GM21825 (cell line): Measurements from ENCODE around the gene PDE4B.
"Not testable (repeated sequence)": the region's sequence is repeated elsewhere in the genome, so short reads cannot be mapped to it uniquely, and the experiment has no call there.

ENCODE experiments used
- ATAC-seq: cut with Tn5 transposase; IDR thresholded peaks from one replicate; pipeline ENCODE4 v1.9.1; 2021; ENCODE audit warnings: mild to moderate bottlenecking, moderate library complexity; ENCODE audit not compliant: unreplicated experiment

The PDE4B gene

DNA sequence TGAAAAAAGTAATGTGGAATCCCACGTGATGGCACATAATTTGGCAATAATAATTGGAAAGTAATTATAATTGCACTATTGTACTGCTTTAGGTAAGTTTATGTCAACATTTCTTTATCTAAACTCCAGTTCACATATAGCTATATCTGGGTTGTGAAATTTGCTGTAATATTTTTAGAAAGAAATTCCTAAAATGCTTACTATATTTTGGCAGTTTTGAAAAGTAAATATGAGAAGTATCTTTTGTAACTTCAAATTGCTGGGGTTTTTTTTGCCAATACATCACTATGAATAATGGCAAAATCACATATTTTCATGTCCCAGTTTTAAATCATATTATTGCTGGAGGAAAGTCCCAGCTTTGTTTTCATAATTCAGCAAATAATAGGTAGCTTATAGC, 197.5 kb downstream of the PDE4B start:
- ATAC-seq = no peak

DNA sequence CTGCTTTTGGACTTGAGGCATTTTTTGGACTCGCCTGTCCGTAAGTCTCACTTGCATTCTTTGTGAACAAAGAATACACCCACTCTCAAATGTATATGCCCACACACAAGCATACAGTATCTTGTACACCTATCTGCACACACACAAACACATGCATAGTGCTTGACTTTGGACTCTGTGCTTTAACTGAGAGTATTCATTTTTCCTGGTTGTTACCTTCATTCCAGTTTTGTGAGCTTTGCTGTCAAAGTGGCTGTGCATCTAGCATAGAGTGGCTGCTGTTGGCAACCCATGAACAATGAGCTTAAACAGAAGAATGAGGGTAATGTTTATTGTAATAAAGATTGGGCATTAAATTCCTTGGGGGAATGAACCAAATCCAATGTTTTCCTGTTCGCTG, 199.0 kb downstream of the PDE4B start:
- ATAC-seq = no peak

DNA sequence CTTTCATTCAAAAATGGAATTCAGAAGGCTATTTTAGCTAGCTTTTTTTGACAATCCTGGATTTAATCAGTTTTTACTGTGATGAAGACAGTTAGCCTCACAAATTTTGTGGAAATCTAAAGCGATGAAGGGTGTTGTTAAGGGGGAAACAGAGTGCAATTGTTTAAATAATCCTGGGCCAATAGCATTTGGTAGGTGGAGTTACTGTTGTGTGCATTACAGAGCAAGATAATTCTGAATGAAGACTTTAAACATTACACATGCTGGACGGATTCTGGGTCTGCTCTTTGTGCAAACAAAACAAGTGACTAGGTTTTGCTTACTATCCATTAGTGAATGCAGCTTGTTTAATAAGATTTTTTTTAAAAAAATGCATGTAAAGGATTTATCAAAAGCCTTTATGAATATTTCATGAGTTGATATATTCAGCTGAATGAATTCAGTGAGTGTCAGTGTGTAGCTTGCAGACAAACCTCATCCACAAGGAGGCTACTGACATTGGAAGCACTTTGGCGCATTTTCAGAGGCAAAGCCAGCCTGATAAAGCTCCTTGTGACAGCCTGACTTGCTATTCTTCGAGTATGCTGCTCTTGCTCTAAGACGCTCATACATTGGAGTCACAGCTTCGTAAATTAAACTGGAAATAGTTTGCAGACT, 199.6 kb downstream of the PDE4B start:
- no peak for ATAC-seq

DNA sequence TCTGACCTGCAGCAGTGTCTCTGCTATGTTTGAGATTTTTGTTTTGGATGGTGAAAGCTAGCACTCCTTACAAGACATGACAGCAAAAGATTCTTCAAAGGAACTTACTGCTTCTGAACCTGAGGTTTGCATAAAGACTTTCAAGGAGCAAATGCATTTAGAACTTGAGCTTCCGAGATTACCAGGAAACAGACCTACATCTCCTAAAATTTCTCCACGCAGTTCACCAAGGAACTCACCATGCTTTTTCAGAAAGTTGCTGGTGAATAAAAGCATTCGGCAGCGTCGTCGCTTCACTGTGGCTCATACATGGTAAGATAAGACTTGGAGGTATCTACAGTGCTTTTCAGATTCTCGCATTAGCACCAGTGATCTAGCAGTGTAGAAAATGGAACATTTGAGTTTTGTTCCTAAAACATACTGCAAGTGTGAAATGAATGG, 200.2 kb downstream of the PDE4B start:
- ATAC-seq = no peak

- ATAC-seq = no peak
These were observed 201.5 kb downstream of the PDE4B start for GRCh38 chr1:65994223-65994622.

GRCh38 chr1:65995336-65995735, 202.6 kb downstream of the PDE4B start:
- ATAC-seq = no peak

DNA sequence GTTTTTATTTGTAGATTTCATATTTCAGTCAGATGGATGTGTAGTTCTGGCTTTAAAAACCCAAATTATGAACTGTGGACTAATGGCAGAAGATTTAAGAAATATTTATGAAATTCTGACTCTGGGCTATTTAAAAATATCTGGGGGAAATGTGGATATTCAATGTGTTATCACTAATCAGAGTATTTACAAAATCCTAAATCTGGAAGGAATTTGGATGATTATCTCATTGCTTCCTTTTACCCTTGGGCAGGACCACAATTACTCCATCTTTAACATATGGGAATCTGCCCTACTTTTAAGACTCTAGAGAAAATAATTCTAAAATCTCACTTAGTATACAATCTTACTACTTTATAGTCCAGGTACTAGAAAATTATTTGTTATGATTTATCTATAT, 203.2 kb downstream of the PDE4B start:
- ATAC-seq = no peak

GRCh38 chr1:65997693-65998092, 205.0 kb downstream of the PDE4B start:
- no peak for ATAC-seq

DNA sequence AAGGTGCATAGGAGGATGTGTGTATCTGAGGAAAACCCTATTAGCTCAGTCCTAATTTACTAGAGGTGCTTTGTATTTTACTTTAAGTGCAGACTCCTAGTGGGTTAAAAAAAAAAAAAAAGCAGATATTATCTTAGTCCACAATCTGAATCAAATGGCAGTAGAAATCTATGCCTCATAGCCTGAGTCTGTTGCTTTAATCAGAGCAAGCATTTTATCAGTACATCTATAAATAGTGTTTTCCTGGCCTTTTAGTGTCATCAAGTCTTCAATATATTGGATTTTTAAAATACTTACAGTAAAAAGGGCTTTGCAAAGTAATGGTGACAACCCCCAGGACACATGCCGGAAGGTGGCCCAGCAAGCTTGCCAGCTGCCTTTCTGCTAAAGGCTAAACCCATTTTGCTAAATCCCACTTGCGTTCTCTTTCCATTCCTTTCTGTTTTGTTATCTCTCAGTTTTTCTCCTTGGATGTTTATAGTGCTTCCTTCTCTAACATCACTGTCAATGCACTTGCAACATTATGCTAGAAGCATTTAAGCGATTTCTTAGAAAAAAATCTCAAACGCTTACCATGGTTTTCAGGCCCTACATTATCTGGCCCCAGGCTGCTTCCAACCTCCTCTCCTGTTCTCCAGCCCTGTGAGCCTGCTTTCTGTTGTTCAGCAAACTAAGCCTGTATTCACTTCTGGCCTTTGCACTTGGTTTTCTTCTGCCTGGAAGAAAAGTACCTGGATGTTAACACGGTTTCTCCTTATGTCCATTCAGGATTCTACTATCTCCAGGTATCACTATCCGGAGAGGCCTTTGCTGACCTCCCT, 206.3 kb downstream of the PDE4B start:
- no peak for ATAC-seq

DNA sequence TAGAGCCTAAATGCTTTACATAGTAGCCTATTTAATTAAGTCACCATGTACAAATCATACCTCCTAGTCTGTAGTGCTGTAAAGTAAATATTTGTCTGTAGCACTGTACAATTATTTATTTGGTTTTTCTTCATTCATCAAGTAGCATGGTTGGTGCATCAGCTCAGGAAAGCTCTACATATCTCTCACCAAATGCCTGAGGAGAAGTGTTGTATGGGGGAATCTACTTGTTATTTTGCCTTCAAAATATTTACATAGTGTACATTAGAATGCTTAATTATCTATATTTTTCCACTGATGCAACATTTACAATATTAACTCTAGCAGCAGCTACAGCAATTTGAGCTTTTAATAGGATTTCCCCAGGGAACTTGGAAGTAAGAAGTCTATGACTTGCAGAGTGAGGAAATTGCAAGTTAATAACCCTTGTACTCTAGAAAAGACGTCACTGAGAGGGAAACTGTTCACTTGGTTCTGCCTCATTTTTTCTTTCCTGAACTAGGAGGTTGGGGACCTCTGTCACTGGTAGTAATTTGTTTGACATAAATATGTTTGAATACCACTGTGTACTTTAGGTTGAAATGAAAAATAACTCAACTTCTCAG, 207.4 kb downstream of the PDE4B start:
- ATAC-seq = no peak

DNA sequence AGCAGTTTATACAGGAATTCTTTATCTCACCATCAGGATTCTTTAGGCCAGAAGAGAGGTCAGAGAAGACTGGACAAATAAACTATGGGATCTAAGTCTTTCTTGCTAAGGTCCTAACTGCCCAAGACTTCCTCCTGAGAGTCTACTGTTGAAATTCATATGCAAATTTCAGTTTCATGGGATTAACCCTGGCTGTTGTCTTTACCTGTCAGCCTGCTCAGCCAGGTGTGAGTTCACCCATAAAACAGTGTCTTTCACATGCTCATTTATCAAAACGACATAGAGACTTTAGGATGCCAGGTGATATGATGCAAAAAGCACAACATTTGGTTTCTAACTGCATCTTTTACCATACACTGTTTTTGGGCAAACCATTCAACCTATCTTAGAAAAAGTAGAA, 211.0 kb downstream of the PDE4B start:
- ATAC-seq = no peak

GRCh38 chr1:66006534-66006933, 213.8 kb downstream of the PDE4B start:
- ATAC-seq = not testable (repeated sequence)

GRCh38 chr1:66012106-66012784, 219.6 kb downstream of the PDE4B start:
- ATAC-seq = no peak

GRCh38 chr1:66013371-66013770, 220.7 kb downstream of the PDE4B start:
- no peak for ATAC-seq

GRCh38 chr1:66022904-66023620, 230.4 kb downstream of the PDE4B start:
- no peak for ATAC-seq

DNA sequence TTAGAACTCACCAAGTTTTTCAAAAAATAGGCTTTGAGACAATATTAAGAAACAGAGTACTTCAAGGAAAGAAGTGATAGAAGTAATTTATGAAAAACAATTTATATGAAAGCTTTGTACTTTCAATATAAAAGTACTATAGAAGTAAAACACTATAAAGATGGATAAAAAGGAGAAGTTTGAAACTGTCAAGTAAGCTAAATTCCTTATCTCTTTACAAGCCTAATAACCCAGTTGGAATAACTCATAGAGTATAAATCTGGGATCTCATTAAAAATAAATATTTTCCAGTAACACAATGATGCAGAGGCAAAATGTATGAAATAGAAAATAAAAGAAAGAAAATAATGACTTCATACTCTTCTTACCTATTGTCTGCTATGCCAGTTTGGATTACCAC, 232.5 kb downstream of the PDE4B start:
- ATAC-seq = no peak

- ATAC-seq = no peak
These were observed 235.3 kb downstream of the PDE4B start for GRCh38 chr1:66028035-66028434.

DNA sequence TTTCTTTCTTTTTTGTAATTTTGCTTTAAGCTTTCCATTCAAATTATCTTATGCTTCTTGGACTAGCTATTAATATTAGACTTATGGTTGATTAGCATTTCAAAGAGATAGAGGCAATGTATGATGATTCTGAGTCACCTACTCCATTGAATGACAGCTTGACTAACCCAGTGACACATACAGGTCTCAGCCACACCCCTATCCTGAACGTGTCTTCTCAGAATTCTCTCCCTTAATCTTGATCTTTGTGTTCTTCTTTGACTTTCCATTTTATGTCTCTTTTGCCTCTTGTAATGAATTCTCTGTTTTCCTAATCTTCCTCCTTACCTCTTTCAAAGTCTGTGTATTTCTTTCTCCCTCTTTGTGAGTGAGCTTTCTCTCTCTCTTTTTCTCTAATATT, 241.1 kb downstream of the PDE4B start:
- ATAC-seq = no peak

- ATAC-seq = no peak
These were observed 243.0 kb downstream of the PDE4B start for GRCh38 chr1:66035616-66036245.

DNA sequence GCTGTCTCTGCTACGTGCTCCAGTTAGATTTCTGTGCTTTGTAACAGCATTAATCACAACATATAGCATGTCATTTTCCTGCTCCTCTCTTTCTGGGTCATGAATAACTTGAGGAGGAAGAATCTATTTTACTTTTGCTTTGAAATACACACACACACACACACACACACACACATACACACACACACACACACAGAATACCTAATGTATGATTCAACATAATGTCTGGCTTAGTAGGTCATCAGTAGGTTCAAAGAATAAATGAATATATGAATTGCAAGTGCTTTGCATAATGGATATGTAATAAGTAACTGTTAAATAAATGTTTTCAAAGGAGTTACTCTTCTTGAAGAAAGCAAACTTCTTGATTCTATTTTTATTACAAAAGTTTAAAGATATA, 249.0 kb downstream of the PDE4B start:
- ATAC-seq = no peak
